A549 (cell line): Measurements from ENCODE around the gene AIP. TPM values are rescaled to one million over a fixed set of nuclear protein-coding genes. Genes with fewer than 3 reads are reported as not detected.
A peak's percentile ranks its signal among the peaks of the same experiment; 100 is the strongest.

Source experiments
- ATAC-seq, 2 experiments: fragments of 200-7000 bp in 1 of 2; fragments of >200 bp in 1 of 2; cut with Nextera tagmentation in 1 of 2; cut with Tn5 transposase in 1 of 2; 3 replicates each; pipeline versions ENCODE4 v1.8.0 to v1.9.1; 2018 to 2020; ENCODE audit warnings: mild to moderate bottlenecking in 1 of 2, moderate library complexity in 1 of 2
- CTCF ChIA-PET: fragments of 300-600 bp; sonication (Branson Sonifier 250); formaldehyde crosslinking; extraction: SDS; loops from one replicate; lab custom pipeline; 2021; ENCODE audit warnings: antibody characterized with exemption, inconsistent platforms; lab: Yijun Ruan, JAX
- POLR2A ChIA-PET: fragments of 350-600 bp; formaldehyde crosslinking; extraction: SDS; loops from one replicate; lab custom pipeline; 2021; ENCODE audit warnings: antibody characterized with exemption, inconsistent platforms; lab: Yijun Ruan, JAX
- DNase-seq, 2 experiments: peaks; one replicate each; pipeline versions ENCODE4 v3.0.0 to v3.0.0-alpha.2; 2011 to 2016; ENCODE audit warnings: low read depth in 1 of 2, low spot score in 1 of 2
- FAIRE-seq: peaks from 2 replicates; lab custom pipeline; 2011; peaks lifted over from hg19 to GRCh38; lab: Jason Lieb, UNC
- H3K27ac ChIP-seq, 2 experiments: fragments of >200 bp; sonication (Bioruptor Twin); formaldehyde crosslinking; 3 replicates each; pipeline ENCODE4 v1.5.1; 2016 to 2017
- H3K4me1 ChIP-seq: fragments of >200 bp; sonication (Bioruptor Twin); formaldehyde crosslinking; 3 replicates; pipeline ENCODE4 v1.6.1; 2016
- H3K4me2 ChIP-seq: fragments of >200 bp; sonication (Bioruptor Twin); formaldehyde crosslinking; 3 replicates; pipeline ENCODE4 v1.6.1; 2016
- H3K4me3 ChIP-seq: fragments of >200 bp; sonication (Bioruptor Twin); formaldehyde crosslinking; 3 replicates; pipeline ENCODE4 v1.5.1; 2016
- H3K9me3 ChIP-seq: fragments of >200 bp; sonication (Bioruptor Twin); formaldehyde crosslinking; 3 replicates; pipeline ENCODE4 v1.6.1; 2016
- BHLHE40 ChIP-seq: IDR thresholded peaks from 2 replicates; pipeline ENCODE4 v1.6.1; 2012; ENCODE audit warnings: low read depth, low read length, inconsistent platforms
- CBX8 ChIP-seq: fragments of 200-600 bp; sonication (generic); IDR thresholded peaks from 2 replicates; pipeline ENCODE4 v1.6.1; 2016
- CHD2 ChIP-seq: fragments of 150-350 bp; IDR thresholded peaks from 2 replicates; pipeline ENCODE4 v1.6.1; 2014; ENCODE audit warnings: low read length; ENCODE audit not compliant: partially characterized antibody
- ESRRA ChIP-seq: fragments of 150-350 bp; IDR thresholded peaks from 2 replicates; pipeline ENCODE4 v1.6.1; 2014; ENCODE audit warnings: mild to moderate bottlenecking, low read length, borderline replicate concordance
- GATA3 ChIP-seq: IDR thresholded peaks from 2 replicates; pipeline ENCODE4 v1.6.1; 2012; ENCODE audit warnings: borderline replicate concordance
- HMGXB4 ChIP-seq: fragments of 250-450 bp; sonication (Bioruptor Pico); IDR thresholded peaks from 2 replicates; pipeline ENCODE4 v1.5.0; 2021; ENCODE audit warnings: mild to moderate bottlenecking, moderate library complexity, borderline replicate concordance
- HOXA7 ChIP-seq: fragments of 250-450 bp; sonication (Bioruptor Pico); IDR thresholded peaks from 2 replicates; pipeline ENCODE4 v1.5.0; 2020; ENCODE audit warnings: mild to moderate bottlenecking, moderate library complexity
- KDM5A ChIP-seq: fragments of 200-600 bp; sonication (generic); IDR thresholded peaks from 2 replicates; pipeline ENCODE4 v1.6.1; 2016; ENCODE audit warnings: antibody characterized with exemption, mild to moderate bottlenecking
- MAFK ChIP-seq: fragments of 450-650 bp; IDR thresholded peaks from 2 replicates; pipeline ENCODE4 v1.6.1; 2014; ENCODE audit not compliant: partially characterized antibody
- MAX ChIP-seq: IDR thresholded peaks from 2 replicates; pipeline ENCODE4 v1.6.1; 2012
- NFE2L2 ChIP-seq: fragments of 150-350 bp; conservative IDR thresholded peaks from 2 replicates; pipeline ENCODE4 v1.6.1; 2014; ENCODE audit warnings: low read length
- RAD21 ChIP-seq, 2 experiments: fragments of >200 bp in 1 of 2; sonication (Bioruptor Twin) in 1 of 2; formaldehyde crosslinking in 1 of 2; IDR thresholded peaks in 1 of 2; conservative IDR thresholded peaks in 1 of 2; 2 replicates in 1 of 2; 3 replicates in 1 of 2; pipeline ENCODE4 v1.6.1; 2012 to 2018; ENCODE audit warnings: inconsistent platforms in 1 of 2
- RCOR1 ChIP-seq: fragments of 150-350 bp; IDR thresholded peaks from 2 replicates; pipeline ENCODE4 v1.6.1; 2014; ENCODE audit warnings: antibody characterized with exemption, low read length, low read depth
- RNF2 ChIP-seq: fragments of 200-600 bp; sonication (generic); IDR thresholded peaks from 2 replicates; pipeline ENCODE4 v1.6.1; 2016; ENCODE audit warnings: low read depth, mild to moderate bottlenecking, antibody characterized with exemption, moderate library complexity, borderline replicate concordance
- SREBF2 ChIP-seq: fragments of 450-650 bp; IDR thresholded peaks from 2 replicates; pipeline ENCODE4 v1.6.1; 2014; ENCODE audit warnings: mild to moderate bottlenecking, moderate library complexity
- TP53 ChIP-seq: fragments of 250-450 bp; sonication (Bioruptor Pico); IDR thresholded peaks from 2 replicates; pipeline ENCODE4 v1.5.0; 2021; ENCODE audit warnings: mild to moderate bottlenecking, moderate library complexity
- ZFP36 ChIP-seq: fragments of 450-650 bp; IDR thresholded peaks from 2 replicates; pipeline ENCODE4 v1.6.1; 2014; ENCODE audit warnings: borderline replicate concordance; ENCODE audit not compliant: partially characterized antibody
- ZNF302 ChIP-seq: fragments of 250-450 bp; sonication (Bioruptor Pico); IDR thresholded peaks from 2 replicates; pipeline ENCODE4 v1.9.0; 2021; ENCODE audit warnings: inconsistent platforms, mild to moderate bottlenecking, moderate library complexity
- WGBS: methylation state at CpG from one replicate; pipeline ENCODE4 v1.1.6; 2017; ENCODE audit errors: missing lambda C conversion rate; 5-methylcytosine and 5-hydroxymethylcytosine counted together
- polyA plus RNA-seq, 4 experiments: library from polyadenylated mRNA; depleted of rRNA in 3 of 4; stranded (reverse); fragments of >200 nt; fragmentation: RNase III in 1 of 4; extraction: RNeasy Plus Mini Kit Qiagen cat#74134 plus additional on column Dnase treatment in 1 of 4; gene quantifications; 2 replicates in 3 of 4; 3 replicates in 1 of 4; pipeline ENCODE4 v1.2.3, GENCODE V29; 2011 to 2017
- TF ChIP-seq, protein P1 (sequence below): fragments of 200-600 bp; sonication (generic); IDR thresholded peaks from 2 replicates; pipeline ENCODE4 v1.6.1; 2016; ENCODE audit warnings: antibody characterized with exemption, mild to moderate bottlenecking, moderate library complexity

AIP gene
- polyA plus RNA-seq, 2 of the 4 experiments (the other 2 are of a cell fraction) = 50.8 to 68.8 TPM

DNA sequence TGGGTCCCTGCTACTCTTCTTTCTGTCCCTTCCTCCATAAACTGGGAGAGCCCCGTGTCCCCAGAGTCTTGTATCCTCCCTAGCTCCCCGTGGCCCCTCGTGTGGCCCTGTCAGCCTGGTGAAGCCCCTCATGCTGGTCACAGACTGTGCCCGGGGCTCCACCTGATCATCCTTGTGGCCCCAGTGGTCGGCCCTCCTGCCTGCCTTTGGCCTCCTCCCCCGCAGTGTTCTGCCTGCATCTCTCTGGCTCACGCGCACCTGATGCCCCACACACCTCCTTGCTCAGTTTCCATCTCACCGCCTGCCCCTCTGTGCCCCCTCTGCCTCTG is 41.6 kb downstream of the AIP start (continued):
- no peak for TF ChIP-seq MAX
- TF ChIP-seq HOXA7 (CRISPR knock-in tag) = no peak
- no peak for TF ChIP-seq MAFK
- TF ChIP-seq KDM5A = no peak
- no peak for TF ChIP-seq BHLHE40
- TF ChIP-seq RNF2 = no peak
- TF ChIP-seq RCOR1 = no peak
- no peak for TF ChIP-seq ESRRA
- TF ChIP-seq NFE2L2 = no peak
- TF ChIP-seq, all 56 proteins: peak for 0

DNA sequence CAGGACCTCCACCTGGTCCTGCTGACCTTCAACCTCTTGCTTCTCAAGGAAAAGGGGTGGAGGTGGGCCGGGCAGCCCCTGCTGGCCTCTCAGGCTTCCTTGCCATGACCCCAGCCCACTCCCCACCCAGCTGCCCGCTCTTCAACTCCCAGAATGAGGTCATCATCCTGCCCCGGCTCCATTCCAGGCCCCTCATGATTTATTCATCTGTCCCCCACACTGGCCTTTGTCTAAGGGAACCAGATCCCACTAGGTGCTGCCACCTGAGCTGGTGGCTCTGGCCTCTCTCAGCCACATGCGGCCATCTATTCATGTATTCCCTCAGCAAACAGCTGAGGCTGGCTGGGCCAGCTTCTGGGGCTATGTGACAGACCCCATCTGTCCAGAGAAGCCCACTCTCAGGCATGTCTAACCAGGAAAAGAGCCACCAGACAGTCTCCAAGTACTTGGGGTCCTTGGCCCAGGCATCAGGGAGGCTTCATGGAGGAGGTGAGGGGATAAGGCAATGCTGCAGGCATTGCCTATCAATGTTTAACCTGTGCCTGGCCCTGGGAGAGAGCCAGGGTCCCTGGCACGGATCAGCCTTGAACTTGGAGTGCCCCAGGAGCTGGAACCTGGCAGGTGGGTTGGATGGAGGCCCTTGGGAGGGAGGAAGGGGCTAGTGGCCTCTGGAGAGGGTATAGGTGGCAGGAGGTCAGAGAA is 42.6 kb downstream of the AIP start:
- H3K27ac ChIP-seq = 0 out of 6 replicates have a peak overlapping the region, but pooled peaks of 1 of the 2 experiments have one; percentile 21
- FAIRE-seq (no peak), DNase-seq (no peak), ATAC-seq (no peak)
- 50% methylated on average over 5 of the region's 5 CpGs for WGBS
- POLR2A ChIA-PET = no interaction called here
- CTCF ChIA-PET = interaction anchor here (1.6 kb wide), 1 partner anchor 58 kb away, joined by 4 read pairs; the partner anchor contains the start of gene GSTP1
- no peak for TF ChIP-seq CHD2
- no peak for TF ChIP-seq TP53 (CRISPR knock-in tag)
- TF ChIP-seq HMGXB4 = no peak
- no peak for TF ChIP-seq GATA3
- no peak for TF ChIP-seq CBX8
- no peak for TF ChIP-seq ZNF302 (CRISPR knock-in tag)
- TF ChIP-seq ZFP36 = no peak
- TF ChIP-seq SREBF2 = no peak
- TF ChIP-seq, protein P1, sequence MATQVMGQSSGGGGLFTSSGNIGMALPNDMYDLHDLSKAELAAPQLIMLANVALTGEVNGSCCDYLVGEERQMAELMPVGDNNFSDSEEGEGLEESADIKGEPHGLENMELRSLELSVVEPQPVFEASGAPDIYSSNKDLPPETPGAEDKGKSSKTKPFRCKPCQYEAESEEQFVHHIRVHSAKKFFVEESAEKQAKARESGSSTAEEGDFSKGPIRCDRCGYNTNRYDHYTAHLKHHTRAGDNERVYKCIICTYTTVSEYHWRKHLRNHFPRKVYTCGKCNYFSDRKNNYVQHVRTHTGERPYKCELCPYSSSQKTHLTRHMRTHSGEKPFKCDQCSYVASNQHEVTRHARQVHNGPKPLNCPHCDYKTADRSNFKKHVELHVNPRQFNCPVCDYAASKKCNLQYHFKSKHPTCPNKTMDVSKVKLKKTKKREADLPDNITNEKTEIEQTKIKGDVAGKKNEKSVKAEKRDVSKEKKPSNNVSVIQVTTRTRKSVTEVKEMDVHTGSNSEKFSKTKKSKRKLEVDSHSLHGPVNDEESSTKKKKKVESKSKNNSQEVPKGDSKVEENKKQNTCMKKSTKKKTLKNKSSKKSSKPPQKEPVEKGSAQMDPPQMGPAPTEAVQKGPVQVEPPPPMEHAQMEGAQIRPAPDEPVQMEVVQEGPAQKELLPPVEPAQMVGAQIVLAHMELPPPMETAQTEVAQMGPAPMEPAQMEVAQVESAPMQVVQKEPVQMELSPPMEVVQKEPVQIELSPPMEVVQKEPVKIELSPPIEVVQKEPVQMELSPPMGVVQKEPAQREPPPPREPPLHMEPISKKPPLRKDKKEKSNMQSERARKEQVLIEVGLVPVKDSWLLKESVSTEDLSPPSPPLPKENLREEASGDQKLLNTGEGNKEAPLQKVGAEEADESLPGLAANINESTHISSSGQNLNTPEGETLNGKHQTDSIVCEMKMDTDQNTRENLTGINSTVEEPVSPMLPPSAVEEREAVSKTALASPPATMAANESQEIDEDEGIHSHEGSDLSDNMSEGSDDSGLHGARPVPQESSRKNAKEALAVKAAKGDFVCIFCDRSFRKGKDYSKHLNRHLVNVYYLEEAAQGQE = no peak
- H3K4me1 ChIP-seq = no peaks in the 10 kb centered on the region
- no peak overlapping the region for H3K4me2 ChIP-seq
- no peaks in the 10 kb centered on the region for H3K9me3 ChIP-seq
- no peak overlapping the region for H3K4me3 ChIP-seq

- peaks cover 13% of the 10 kb centered on the region for H3K9me3 ChIP-seq
- peak overlapping the region in 1 of 2 experiments; percentile 40; a peak in 2 of 6 replicates for H3K27ac ChIP-seq
- FAIRE-seq (no peak), ATAC-seq (no peak), DNase-seq (no peak)
- TF ChIP-seq HOXA7 (CRISPR knock-in tag) (no peak), RAD21 (conservative IDR thresholded peaks at IDR 0.05 in 1 of 2, IDR thresholded peaks at IDR 0.05 in 1 of 2) (no peak), MAFK (peak; percentile 93), NFE2L2 (peak; percentile 86)
- no peak overlapping the region for H3K4me3 ChIP-seq
- 76% methylated on average over 4 of the region's 4 CpGs for whole genome bisulfite sequencing
- POLR2A ChIA-PET = no interaction called here
- H3K4me2 ChIP-seq = no peak overlapping the region
- CTCF ChIA-PET = no interaction called here
- no peaks in the 10 kb centered on the region for H3K4me1 ChIP-seq
These were observed 45.5 kb downstream of the AIP start for GRCh38 chr11:67528376-67528775.
